Measurements from ENCODE around the gene RPIA. TPM values are rescaled to one million over a fixed set of nuclear protein-coding genes. Genes with fewer than 3 reads are reported as not detected.

The RPIA gene
- total and polyA plus RNA-seq, 2 of the 4 experiments (the other 2 are of a cell fraction): 4.1 to 8.6 TPM

- no peak overlapping the region for H4K91ac ChIP-seq (ENCODE audit: insufficient read depth, low read depth, low read length)
- no peak overlapping the region for H2BK120ac ChIP-seq (ENCODE audit: low read depth, low read length)
- H3K23ac ChIP-seq (ENCODE audit: low read depth, low read length): no peak overlapping the region
- peaks cover 0 to 2% of the 10 kb centered on the region in 2 experiments; a peak in 1 of 4 replicates for H3K79me1 ChIP-seq (ENCODE audit: low read depth in 1 of 2, low read length in 2 of 2)
- no peak overlapping the region for H2BK5ac ChIP-seq (ENCODE audit: low read depth, low read length, poor library complexity, severe bottlenecking)
- no peak overlapping the region for H3K4me2 ChIP-seq (ENCODE audit: low read depth, low read length)
- no peak overlapping the region for H2AK5ac ChIP-seq (ENCODE audit: low read depth, low read length)
- in situ Hi-C loops (cut with MboI; ENCODE audit: low sequenced_read_pairs): no loop called here
- DNase-seq (peak; percentile 13), ATAC-seq (ENCODE audit: low read depth) (no peak)
- no peak overlapping the region for H2AK9ac ChIP-seq (replicated peaks; ENCODE audit: low read depth, low read length, poor library complexity)
- no peaks in the 10 kb centered on the region for H3K9me1 ChIP-seq (ENCODE audit: insufficient read depth, low read length)
- ChIA-PET CTCF (no interaction called here), POLR2A (ENCODE audit: unreplicated experiment) (no interaction called here)
- H3K4me3 ChIP-seq (ENCODE audit: insufficient read depth, low read depth, low read length): no peak overlapping the region
- H3K27me3 ChIP-seq (ENCODE audit: control insufficient read depth, insufficient read depth, low read length): no peaks in the 10 kb centered on the region
- no peak overlapping the region for H3K56ac ChIP-seq (ENCODE audit: extremely low read depth, insufficient read depth, low read length)
- no peak for TF ChIP-seq POLR2A (IDR thresholded peaks at IDR 0.05; ENCODE audit: low read depth, low read length)
- TF ChIP-seq USF2 (IDR thresholded peaks at IDR 0.05; ENCODE audit: low read depth, low read length): no peak
- TF ChIP-seq CTCF (conservative IDR thresholded peaks at IDR 0.05; ENCODE audit: low read depth, low read length): no peak
- no peak for TF ChIP-seq BHLHE40 (IDR thresholded peaks at IDR 0.05; ENCODE audit: low read depth, low read length)
- WGBS, 2 experiments (ENCODE audit: extremely low coverage in 2 of 2, insufficient read length in 1 of 2): 87% methylated on average over 3 of the region's 4 CpGs; no CpG with 5 or more reads in 1 of the 2 experiments
- H4K20me1 ChIP-seq (ENCODE audit: insufficient read depth, low read length): no peaks in the 10 kb centered on the region
- peaks cover 13% of the 10 kb centered on the region for H3K36me3 ChIP-seq (ENCODE audit: control insufficient read depth, insufficient read depth, low read length)
- no peak overlapping the region for H3K18ac ChIP-seq (ENCODE audit: low read depth, low read length)
- H4K8ac ChIP-seq (ENCODE audit: low read depth in 2 of 2, low read length in 2 of 2): no peak overlapping the region
- H3K9ac ChIP-seq (ENCODE audit: low read depth, low read length): no peak overlapping the region
- H3K14ac ChIP-seq (replicated peaks; ENCODE audit: low read depth, low read length): no peak overlapping the region
- H2AFZ ChIP-seq (replicated peaks; ENCODE audit: low read length, poor library complexity): no peak overlapping the region
- no peak overlapping the region for H2BK15ac ChIP-seq (ENCODE audit: low read depth, low read length)
- BruUV-seq (replicated peaks): no TSS peak
- H3K4me1 ChIP-seq (ENCODE audit: control insufficient read depth, insufficient read depth, low read length): no peaks in the 10 kb centered on the region; the same call in 1 of the 2 replicates
- no peaks in the 10 kb centered on the region for H3K9me3 ChIP-seq (ENCODE audit: control insufficient read depth, insufficient read depth, low read length)
- H2BK20ac ChIP-seq (ENCODE audit: low read depth, low read length): no peak overlapping the region
- H3K4ac ChIP-seq (ENCODE audit: low read depth, low read length): no peak overlapping the region
- no peak overlapping the region for H4K5ac ChIP-seq (ENCODE audit: low read depth, low read length)
- intact Hi-C loops (cut with micrococcal nuclease): no loop called here
- dilution Hi-C loops (cut with HindIII; ENCODE audit: low sequenced_read_pairs, unreplicated experiment): no loop called here
- H3K27ac ChIP-seq (ENCODE audit: insufficient read depth, low read length): no peak overlapping the region
These were observed 45.9 kb downstream of the RPIA start for GRCh38 chr2:88737385-88737784.
